ENCODE measurements around the gene KMO.

DNA sequence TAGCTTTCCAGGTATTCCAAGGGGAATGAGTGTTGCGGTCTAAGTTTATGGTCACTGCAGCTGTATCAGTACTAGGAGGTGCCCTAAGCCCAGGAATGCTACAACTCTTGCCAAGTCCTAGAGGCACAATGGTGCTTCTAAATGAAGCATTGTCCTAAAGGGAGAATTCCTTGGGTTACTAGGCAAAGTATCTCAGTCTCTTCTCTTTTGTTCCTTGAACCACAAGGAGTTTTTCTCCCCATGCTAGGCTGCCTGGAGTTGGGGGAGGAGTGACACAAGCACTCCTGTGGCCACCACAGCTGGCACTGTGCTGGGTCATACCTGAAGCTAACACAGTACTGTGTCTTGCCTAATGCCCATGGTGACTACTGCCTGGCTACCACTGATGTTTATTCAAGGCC, 50.7 kb downstream of the KMO start:
- TF ChIP-seq, protein P1, sequence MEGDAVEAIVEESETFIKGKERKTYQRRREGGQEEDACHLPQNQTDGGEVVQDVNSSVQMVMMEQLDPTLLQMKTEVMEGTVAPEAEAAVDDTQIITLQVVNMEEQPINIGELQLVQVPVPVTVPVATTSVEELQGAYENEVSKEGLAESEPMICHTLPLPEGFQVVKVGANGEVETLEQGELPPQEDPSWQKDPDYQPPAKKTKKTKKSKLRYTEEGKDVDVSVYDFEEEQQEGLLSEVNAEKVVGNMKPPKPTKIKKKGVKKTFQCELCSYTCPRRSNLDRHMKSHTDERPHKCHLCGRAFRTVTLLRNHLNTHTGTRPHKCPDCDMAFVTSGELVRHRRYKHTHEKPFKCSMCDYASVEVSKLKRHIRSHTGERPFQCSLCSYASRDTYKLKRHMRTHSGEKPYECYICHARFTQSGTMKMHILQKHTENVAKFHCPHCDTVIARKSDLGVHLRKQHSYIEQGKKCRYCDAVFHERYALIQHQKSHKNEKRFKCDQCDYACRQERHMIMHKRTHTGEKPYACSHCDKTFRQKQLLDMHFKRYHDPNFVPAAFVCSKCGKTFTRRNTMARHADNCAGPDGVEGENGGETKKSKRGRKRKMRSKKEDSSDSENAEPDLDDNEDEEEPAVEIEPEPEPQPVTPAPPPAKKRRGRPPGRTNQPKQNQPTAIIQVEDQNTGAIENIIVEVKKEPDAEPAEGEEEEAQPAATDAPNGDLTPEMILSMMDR (IDR thresholded peaks at IDR 0.05) = no peak
- TF ChIP-seq POLR2A (IDR thresholded peaks at IDR 0.05) = no peak
